Activated CD8-positive, alpha-beta memory T cell treated with anti-CD3 and anti-CD28 coated beads, Interleukin-2, amount 50 U/mL, for 4 hours (primary cell): Measurements from ENCODE around the gene SPATA20.

Source experiments
- DNase-seq: peaks from one replicate; pipeline ENCODE4 v3.0.0-alpha.2; 2020

Gene SPATA20

GRCh38 chr17:50520483-50520882 is 26.5 kb upstream of the SPATA20 start:
- DNase-seq: no peak

DNA sequence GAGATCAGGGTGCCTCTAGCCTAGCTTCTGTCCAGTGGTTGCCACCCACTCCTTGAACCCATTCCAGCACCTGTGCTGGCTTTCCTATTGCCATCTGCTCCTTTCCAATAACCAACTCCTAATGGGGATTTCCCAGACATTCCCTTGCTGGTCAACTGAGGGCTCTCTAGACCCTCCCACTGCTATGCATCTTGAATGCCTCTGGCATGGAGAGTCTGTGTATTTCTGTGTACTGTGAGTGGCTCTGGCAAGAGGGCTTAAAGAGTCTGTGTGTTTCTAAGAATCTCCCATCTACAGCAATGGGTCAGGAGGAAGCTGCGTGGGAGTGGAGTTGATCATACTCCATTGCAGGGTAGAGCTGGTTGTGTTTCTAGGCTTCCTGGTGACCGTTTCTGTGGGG is 25.5 kb upstream of the SPATA20 start:
- no peak for DNase-seq

DNA sequence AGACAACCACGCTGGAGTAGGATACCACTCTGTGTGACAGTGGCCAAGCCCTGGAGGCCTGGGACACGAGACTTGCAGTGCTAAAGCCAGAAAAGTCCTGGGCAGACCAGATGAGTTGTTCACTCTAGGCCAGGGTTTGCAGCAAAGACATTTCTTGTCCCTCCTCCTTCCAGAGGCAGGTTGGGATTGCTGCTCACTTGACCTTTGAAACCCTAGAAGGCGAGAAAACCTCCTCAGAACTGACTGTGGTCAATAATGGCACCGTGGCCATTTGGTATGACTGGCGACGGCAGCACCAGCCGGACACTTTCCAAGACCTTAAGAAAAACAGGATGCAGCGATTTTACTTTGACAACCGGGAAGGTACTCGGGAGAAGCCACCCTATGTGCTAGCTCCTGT is 24.2 kb upstream of the SPATA20 start:
- no peak for DNase-seq

GRCh38 chr17:50523208-50523607 is 23.8 kb upstream of the SPATA20 start:
- DNase-seq: no peak

- DNase-seq: no peak
These were observed 22.1 kb upstream of the SPATA20 start for GRCh38 chr17:50524838-50525237.

- DNase-seq: no peak
These were observed 19.7 kb upstream of the SPATA20 start for GRCh38 chr17:50527155-50527762.

- DNase-seq: no peak
These were observed 19.0 kb upstream of the SPATA20 start for GRCh38 chr17:50527949-50528474.

- no peak for DNase-seq
These were observed 17.1 kb upstream of the SPATA20 start for GRCh38 chr17:50529849-50530248.

DNA sequence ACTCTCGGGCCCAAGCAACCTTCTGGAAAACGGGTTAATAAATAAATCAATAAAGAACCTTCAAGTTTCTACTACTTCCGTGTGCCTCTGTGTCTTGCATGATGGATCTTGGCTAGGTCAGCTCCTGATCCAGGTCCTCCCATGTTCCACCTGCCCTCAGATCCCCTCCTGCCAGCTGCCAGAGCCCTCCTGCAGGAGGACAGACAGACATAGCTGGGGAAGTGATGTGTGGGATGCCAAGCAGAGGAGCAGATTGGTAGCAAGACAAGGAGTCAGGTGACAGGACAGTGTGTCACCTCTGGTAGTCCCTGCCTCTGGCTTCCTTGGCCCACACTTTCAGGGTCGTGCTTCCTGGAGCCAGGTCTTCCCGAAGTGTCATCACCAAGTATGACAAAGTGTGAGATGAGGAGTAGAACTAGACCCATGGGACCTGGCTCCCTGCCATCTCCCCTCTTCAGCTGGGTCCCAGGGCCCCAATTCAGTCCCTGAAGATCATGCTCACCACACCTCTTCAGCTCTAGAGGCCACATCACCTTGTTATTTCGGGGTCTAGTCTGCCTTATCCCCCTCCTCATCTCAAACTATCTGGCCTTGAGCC is 15.4 kb upstream of the SPATA20 start:
- DNase-seq: no peak

DNA sequence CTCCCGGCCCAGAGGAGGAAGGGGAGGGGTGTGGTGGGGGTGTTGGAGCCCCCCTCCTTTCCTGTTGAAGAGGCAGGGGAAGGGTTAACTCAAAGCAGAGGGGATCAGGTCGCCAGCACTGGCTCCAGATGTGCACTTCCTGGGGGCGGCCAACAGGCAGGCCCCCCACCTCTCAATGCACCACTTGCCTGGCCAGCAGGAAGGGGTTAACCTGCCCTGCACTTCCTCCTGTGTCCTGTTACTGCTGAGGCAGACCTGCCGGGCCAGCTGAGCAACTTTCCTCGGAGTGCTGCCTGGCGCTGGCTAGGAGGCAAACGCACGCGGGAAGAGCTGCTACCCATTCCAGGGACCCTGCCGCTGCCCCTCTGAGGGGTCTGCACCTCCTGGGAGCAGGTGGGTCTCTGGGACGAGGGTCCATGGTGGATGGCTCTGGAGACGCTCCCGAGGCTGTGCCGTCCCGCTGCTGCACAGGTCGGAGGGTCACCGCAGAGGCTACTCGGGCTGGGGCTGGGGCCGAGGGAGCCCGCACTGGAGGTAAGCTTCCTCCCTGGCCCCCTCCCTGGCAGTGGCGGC is 14.4 kb upstream of the SPATA20 start, which contains the start of gene EPN3:
Gene EPN3, plus strand, starts transcription at position 284 of the 573 bp plus-strand sequence. CDS start 3,822 bp downstream, outside the sequence.
- DNase-seq: no peak

DNA sequence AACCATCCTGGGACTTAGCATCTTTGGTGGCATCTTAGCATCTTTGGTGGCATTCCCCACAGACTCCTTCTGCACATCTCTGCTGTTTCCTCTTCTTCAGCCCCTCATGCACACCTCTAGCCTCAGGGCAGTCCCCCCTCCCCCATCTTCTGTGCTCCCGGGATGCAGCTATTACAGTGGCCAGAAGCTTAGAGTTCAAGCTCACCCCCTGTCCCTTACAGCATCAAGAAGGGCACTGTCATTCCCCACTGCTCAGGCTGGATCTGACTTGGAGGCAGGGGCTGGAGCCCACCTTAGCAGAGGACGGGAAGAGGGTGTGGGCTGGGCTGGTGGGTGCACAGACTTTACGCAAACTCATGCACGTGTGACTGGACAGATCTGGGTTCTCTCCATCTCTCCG is 13.8 kb upstream of the SPATA20 start:
- no peak for DNase-seq

DNA sequence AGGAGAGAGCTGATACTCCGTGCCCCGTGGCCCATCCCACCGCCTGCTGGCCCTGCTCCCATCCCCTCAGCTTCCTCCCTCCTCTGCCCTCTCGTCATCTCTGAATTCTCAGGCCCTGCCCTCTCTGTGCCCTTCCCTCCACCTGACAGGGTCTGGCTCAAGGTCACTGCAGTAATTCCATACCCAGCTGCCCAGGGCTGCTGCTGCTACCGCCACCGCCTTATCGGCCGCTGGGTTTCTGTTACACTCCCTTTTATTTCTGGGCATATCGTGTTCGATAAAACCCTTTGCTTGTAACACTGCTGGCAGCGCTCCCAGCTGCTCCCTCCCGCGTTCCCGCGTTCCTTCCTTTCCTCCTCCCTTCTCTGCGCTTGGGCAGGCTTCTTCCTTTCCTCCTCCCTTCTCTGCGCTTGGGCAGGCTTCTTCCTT is 13.2 kb upstream of the SPATA20 start:
- DNase-seq: no peak

DNA sequence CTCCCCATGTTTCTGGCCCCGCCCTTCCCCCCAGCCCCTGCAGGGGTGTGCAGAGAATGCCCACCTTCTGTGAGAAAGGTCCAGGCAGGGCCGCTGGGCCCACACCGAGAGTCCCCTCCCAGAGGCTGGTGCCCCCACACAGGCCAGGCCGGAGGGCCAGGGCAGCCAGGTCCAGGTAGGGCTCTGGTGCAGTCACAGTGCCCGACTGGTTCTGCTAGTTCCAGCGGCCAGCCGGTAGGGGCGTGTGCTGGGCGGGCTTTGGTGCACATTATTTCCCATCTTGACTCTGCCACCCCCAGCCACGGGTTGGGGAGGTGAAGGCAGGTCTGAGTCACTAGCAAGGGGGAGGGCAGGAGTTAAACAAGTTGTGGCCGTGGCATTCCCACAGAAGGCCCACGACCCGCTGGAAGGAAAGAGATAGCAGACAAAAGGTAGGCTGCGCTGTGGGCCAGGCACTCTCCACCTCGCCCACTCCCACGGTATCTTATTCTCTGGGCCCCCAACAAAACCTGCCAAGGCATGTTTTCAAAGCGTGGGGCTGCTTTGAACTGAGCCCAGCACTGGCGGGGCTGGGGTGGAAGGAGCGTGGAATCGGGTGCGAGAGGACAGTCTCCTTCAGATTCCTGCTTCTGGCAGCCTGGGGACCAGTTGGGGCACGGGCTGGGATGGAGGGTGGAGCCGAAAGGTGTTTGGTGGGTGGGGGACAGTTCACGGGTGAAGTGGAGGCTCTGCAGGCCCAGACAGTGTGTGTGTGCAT is 12.6 kb upstream of the SPATA20 start:
- DNase-seq: no peak

GRCh38 chr17:50534979-50535326 is 12.0 kb upstream of the SPATA20 start:
- DNase-seq: no peak

DNA sequence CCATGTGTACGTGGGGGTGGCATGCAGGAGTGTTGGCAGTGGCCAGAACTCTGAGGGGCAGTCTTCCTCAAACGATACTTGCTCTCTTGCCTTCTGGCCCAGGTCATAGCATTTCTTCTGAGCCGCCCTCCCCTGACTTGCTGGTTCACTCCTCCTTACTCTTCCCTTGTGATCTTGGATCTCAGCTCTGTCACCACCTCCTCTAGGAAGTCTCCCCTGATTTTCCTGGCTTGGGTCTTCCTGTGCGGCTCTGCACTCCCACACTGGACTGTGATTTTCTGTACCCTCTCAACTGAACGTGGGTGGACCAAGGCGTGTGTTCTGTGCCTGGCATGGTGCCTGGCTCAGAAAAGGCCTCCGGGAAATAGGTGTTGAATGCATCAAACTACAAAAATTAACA is 11.6 kb upstream of the SPATA20 start:
- no peak for DNase-seq

DNA sequence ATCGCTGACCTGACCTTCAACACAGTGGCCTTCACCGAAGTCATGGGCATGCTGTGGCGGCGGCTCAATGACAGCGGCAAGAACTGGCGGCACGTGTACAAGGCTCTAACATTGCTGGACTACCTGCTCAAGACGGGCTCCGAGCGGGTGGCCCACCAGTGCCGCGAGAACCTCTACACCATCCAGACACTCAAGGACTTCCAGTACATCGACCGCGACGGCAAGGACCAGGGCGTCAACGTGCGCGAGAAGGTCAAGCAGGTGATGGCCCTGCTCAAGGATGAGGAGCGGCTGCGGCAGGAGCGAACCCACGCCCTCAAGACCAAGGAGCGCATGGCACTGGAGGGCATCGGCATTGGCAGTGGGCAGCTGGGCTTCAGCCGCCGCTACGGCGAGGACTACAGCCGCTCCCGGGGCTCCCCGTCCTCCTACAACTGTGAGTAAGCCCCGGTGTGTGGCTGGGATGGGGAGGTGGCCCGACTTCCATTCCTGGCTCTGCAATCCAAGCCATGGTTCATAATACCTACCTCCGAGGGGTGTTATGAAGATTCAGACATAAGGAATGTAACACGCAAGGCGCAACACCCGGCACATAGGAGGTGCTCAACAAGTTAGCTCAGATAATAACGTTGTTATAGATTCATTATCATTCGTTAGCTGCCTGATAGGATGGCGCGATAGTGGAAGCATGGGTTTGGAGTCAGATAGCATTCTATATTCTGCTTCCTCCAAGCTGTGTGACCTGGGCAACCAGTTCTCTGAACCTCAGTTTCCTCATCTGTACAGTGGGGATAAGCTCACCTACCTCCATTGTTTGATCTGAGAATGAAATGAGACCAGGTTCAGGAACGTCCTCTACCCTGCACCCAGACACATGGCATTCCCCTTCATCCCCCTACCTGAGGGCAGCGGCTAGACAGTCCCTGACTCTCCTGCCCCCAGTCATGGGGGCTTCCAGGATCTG is 10.0 kb upstream of the SPATA20 start:
- DNase-seq: no peak

GRCh38 chr17:50537721-50538548 is 9.0 kb upstream of the SPATA20 start:
- DNase-seq: no peak

DNA sequence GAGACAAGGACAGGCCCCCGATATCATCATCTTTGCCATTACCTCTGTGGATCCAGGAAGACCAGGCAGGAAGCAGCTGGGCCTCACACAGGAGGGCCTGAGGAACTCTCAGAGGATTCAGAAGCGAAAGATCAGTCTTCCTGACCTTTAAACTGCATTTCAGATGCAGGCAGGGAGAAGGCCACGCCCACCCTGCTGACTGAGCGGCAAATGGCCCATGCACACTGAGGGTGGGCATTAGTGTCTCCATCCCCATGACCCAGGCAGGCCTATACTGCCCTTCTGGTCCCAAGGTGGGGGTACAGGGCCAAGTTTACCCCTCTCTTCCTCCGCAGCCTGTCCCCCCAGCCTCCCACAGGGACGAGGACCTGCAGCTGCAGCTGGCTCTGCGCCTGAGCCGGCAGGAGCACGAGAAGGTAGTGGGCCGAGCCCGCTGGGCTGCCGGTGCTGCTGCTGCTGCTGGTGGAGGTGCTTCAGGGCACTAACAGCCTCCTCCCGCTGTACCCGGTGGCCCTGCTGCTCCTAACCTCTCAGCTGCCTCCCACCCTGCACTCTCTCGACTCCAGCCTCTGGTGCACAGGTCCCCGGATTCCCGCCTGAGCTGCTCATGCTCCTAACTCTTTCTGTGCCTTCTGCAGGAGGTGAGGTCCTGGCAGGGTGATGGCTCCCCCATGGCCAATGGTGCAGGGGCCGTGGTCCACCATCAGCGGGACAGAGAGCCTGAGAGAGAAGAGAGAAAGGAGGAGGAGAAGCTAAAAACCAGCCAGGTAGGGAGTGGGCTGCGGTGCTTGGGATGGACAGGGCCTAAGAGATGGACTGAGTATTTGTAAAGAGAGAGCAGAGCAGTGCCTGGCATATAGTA is 8.2 kb upstream of the SPATA20 start:
- DNase-seq: no peak

- no peak for DNase-seq
These were observed 7.0 kb upstream of the SPATA20 start for GRCh38 chr17:50539762-50540559.
